H9 (cell line): Measurements from ENCODE around the gene CCDC27. TPM values are rescaled to one million over a fixed set of nuclear protein-coding genes. Genes with fewer than 3 reads are reported as not detected.

Experiments used
- DNase-seq: peaks from one replicate; pipeline ENCODE4 v3.0.0-alpha.2; 2017
- H2AFZ ChIP-seq: one replicate; pipeline ENCODE4 v1.6.1; 2013; ENCODE audit warnings: mild to moderate bottlenecking, low read length, control low read depth, moderate library complexity
- H2AK5ac ChIP-seq: 2 replicates; pipeline ENCODE4 v1.6.1; 2013; ENCODE audit warnings: low read length, control low read depth, mixed read lengths; ENCODE audit not compliant: insufficient read length
- H2BK120ac ChIP-seq: one replicate; pipeline ENCODE4 v1.6.1; 2013; ENCODE audit warnings: low read depth, mild to moderate bottlenecking, low read length, control low read depth, inconsistent platforms; ENCODE audit not compliant: poor library complexity, severe bottlenecking
- H2BK12ac ChIP-seq: 2 replicates; pipeline ENCODE4 v1.6.1; 2013; ENCODE audit warnings: low read length, control low read depth, mixed read lengths, low read depth; ENCODE audit not compliant: insufficient read length
- H2BK15ac ChIP-seq: 2 replicates; pipeline ENCODE4 v1.6.1; 2013; ENCODE audit warnings: low read depth, low read length, control low read depth
- H2BK20ac ChIP-seq: one replicate; pipeline ENCODE4 v1.6.1; 2013; ENCODE audit warnings: low read depth, mild to moderate bottlenecking, low read length, control low read depth, inconsistent platforms; ENCODE audit not compliant: poor library complexity, severe bottlenecking
- H2BK5ac ChIP-seq: 2 replicates; pipeline ENCODE4 v1.6.1; 2013; ENCODE audit warnings: low read length, control low read depth, mixed read lengths; ENCODE audit not compliant: insufficient read length
- H3K14ac ChIP-seq: 2 replicates; pipeline ENCODE4 v1.6.1; 2013; ENCODE audit warnings: low read length, control low read depth; ENCODE audit not compliant: insufficient read depth
- H3K18ac ChIP-seq: 2 replicates; pipeline ENCODE4 v1.6.1; 2013; ENCODE audit warnings: low read depth, mild to moderate bottlenecking, mixed read lengths, low read length, control low read depth; ENCODE audit not compliant: insufficient read length
- H3K23ac ChIP-seq: 2 replicates; pipeline ENCODE4 v1.6.1; 2013; ENCODE audit warnings: low read length, control low read depth, mixed read lengths, low read depth; ENCODE audit not compliant: insufficient read length
- H3K23me2 ChIP-seq: 2 replicates; pipeline ENCODE4 v1.6.1; 2013; ENCODE audit warnings: low read depth, mild to moderate bottlenecking, mixed read lengths, low read length, control low read depth; ENCODE audit not compliant: insufficient read length, poor library complexity, severe bottlenecking
- H3K27ac ChIP-seq: 2 replicates; pipeline ENCODE4 v1.5.1; 2013; ENCODE audit warnings: low read length, control low read depth, mixed read lengths, low read depth; ENCODE audit not compliant: insufficient read length
- H3K27me3 ChIP-seq: 2 replicates; pipeline ENCODE4 v1.6.1; 2013; ENCODE audit warnings: low read length, control low read depth, inconsistent platforms; ENCODE audit not compliant: insufficient read depth
- H3K4ac ChIP-seq: 2 replicates; pipeline ENCODE4 v1.6.1; 2013; ENCODE audit warnings: low read depth, mild to moderate bottlenecking, control low read depth, inconsistent platforms, low read length, moderate library complexity
- H3K4me1 ChIP-seq: 2 replicates; pipeline ENCODE4 v1.6.1; 2013; ENCODE audit warnings: low read length, control low read depth, inconsistent platforms; ENCODE audit not compliant: insufficient read depth
- H3K4me2 ChIP-seq: 2 replicates; pipeline ENCODE4 v1.6.1; 2013; ENCODE audit warnings: low read length, control low read depth, mixed read lengths; ENCODE audit not compliant: insufficient read length, insufficient read depth
- H3K56ac ChIP-seq: 2 replicates; pipeline ENCODE4 v1.6.1; 2013; ENCODE audit warnings: low read depth, mild to moderate bottlenecking, mixed read lengths, low read length, control low read depth; ENCODE audit not compliant: insufficient read length
- H3K79me1 ChIP-seq: 2 replicates; pipeline ENCODE4 v1.6.1; 2013; ENCODE audit warnings: low read depth, mild to moderate bottlenecking, moderate library complexity, low read length, control low read depth, inconsistent platforms; ENCODE audit not compliant: insufficient read depth, poor library complexity, severe bottlenecking
- H3K79me2 ChIP-seq: 2 replicates; pipeline ENCODE4 v1.6.1; 2013; ENCODE audit warnings: low read length, control low read depth, inconsistent platforms; ENCODE audit not compliant: insufficient read depth
- H3K9ac ChIP-seq: 2 replicates; pipeline ENCODE4 v1.6.1; 2013; ENCODE audit warnings: low read length, control low read depth, mixed read lengths; ENCODE audit not compliant: insufficient read length; ENCODE audit errors: extremely low read depth
- H3K9me3 ChIP-seq: one replicate; pipeline ENCODE4 v1.6.1; 2013; ENCODE audit warnings: low read depth, low read length, inconsistent platforms; ENCODE audit not compliant: control insufficient read depth
- H3T11ph ChIP-seq: one replicate; pipeline ENCODE4 v1.6.1; 2013; ENCODE audit warnings: mild to moderate bottlenecking, low read length, control low read depth, inconsistent platforms
- H4K20me1 ChIP-seq: one replicate; pipeline ENCODE4 v1.6.1; 2013; ENCODE audit not compliant: control insufficient read depth, insufficient read length, insufficient read depth
- H4K5ac ChIP-seq: 2 replicates; pipeline ENCODE4 v1.6.1; 2013; ENCODE audit warnings: low read depth, mild to moderate bottlenecking, mixed read lengths, low read length, control low read depth; ENCODE audit not compliant: insufficient read length
- H4K8ac ChIP-seq: replicated peaks from 2 replicates; pipeline ENCODE4 v1.6.1; 2013; ENCODE audit warnings: low read length, control low read depth, mixed read lengths, low read depth; ENCODE audit not compliant: insufficient read length
- H4K91ac ChIP-seq: 2 replicates; pipeline ENCODE4 v1.6.1; 2013; ENCODE audit warnings: low read depth, mild to moderate bottlenecking, moderate library complexity, mixed read lengths, low read length, control low read depth; ENCODE audit not compliant: insufficient read length
- H3K27ac Mint-ChIP-seq, 3 experiments: 2 replicates in 2 of 3; 3 replicates in 1 of 3; pipeline ENCODE4 v1.8.0; 2020 to 2021; ENCODE audit warnings: mixed read lengths in 3 of 3, mild to moderate bottlenecking in 1 of 3, moderate library complexity in 1 of 3
- H3K27me3 Mint-ChIP-seq: 2 replicates; pipeline ENCODE4 v1.8.0; 2021; ENCODE audit warnings: low read depth, mild to moderate bottlenecking, moderate library complexity, mixed read lengths
- H3K36me3 Mint-ChIP-seq, 3 experiments: 2 replicates in 2 of 3; 3 replicates in 1 of 3; pipeline ENCODE4 v1.8.0; 2020 to 2021; ENCODE audit warnings: low read depth in 3 of 3, mixed read lengths in 3 of 3; ENCODE audit not compliant: insufficient read depth in 1 of 3
- H3K4me1 Mint-ChIP-seq, 2 experiments: 2 replicates each; pipeline ENCODE4 v1.8.0; 2020; ENCODE audit warnings: mixed read lengths in 2 of 2
- H3K4me3 Mint-ChIP-seq, 2 experiments: 2 replicates in 1 of 2; 3 replicates in 1 of 2; pipeline ENCODE4 v1.8.0; 2020 to 2021; ENCODE audit warnings: mild to moderate bottlenecking in 2 of 2, mixed read lengths in 2 of 2, moderate library complexity in 1 of 2
- H3K9me3 Mint-ChIP-seq, 2 experiments: 2 replicates in 1 of 2; 3 replicates in 1 of 2; pipeline ENCODE4 v1.8.0; 2020; ENCODE audit warnings: mild to moderate bottlenecking in 2 of 2, mixed read lengths in 2 of 2, moderate library complexity in 1 of 2
- WGBS: extraction: QIAGEN DNeasy Blood & Tissue Kit; methylation state at CpG from one replicate; pipeline ENCODE4 v1.1.7; 2013; ENCODE audit warnings: missing lambda C conversion rate, low lambda C conversion rate, mixed read lengths; ENCODE audit not compliant: insufficient read length; ENCODE audit errors: extremely low coverage; 5-methylcytosine and 5-hydroxymethylcytosine counted together
- total RNA-seq: library from RNA; stranded (reverse); gene quantifications from 2 replicates; pipeline ENCODE4 v1.2.1, GENCODE V29; 2021
- TF ChIP-seq, protein P1 (sequence below): fragments of 200-600 bp; sonication (generic); conservative IDR thresholded peaks from 3 replicates; pipeline ENCODE4 v1.8.0; 2021; ENCODE audit warnings: antibody characterized with exemption, mild to moderate bottlenecking

The CCDC27 gene
- total RNA-seq, 1 experiment from 2014 or later: not detected

DNA sequence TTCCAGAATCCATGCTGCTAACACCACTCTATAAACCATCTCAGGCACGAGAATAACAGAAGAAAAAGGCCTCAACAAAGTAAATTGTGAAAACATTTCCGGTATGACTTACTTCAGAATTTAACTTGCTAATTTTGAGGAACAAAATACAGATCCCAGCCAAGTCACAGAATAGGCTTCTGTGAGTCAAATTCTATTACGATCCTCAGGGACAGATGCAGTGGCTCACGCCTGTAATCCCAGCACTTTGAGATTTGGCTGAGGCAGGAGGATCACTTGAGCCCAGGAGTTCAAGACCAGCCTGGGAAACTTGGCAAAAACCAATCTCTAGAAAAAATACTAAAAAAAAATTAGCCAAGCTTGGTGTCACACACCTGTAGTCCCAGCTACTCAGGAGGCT lies 8.8 kb upstream of the CCDC27 start:
- DNase-seq: no peak
- H3K79me2 ChIP-seq: peaks cover 2% of the 10 kb centered on the region; the same call in 1 of the 2 replicates
- no peak overlapping the region for H2BK15ac ChIP-seq
- no peak overlapping the region for H3K4me3 Mint-ChIP-seq
- peaks cover 24 to 43% (median 38%) of the 10 kb centered on the region in 3 experiments; a peak in 6 of 7 replicates for H3K36me3 Mint-ChIP-seq
- H4K8ac ChIP-seq: no peak overlapping the region
- H3K27ac Mint-ChIP-seq: peak overlapping the region in 1 of 3 experiments; percentile 7; a peak in 1 of 7 replicates
- no peaks in the 10 kb centered on the region for H3K9me3 Mint-ChIP-seq
- TF ChIP-seq, protein P1, sequence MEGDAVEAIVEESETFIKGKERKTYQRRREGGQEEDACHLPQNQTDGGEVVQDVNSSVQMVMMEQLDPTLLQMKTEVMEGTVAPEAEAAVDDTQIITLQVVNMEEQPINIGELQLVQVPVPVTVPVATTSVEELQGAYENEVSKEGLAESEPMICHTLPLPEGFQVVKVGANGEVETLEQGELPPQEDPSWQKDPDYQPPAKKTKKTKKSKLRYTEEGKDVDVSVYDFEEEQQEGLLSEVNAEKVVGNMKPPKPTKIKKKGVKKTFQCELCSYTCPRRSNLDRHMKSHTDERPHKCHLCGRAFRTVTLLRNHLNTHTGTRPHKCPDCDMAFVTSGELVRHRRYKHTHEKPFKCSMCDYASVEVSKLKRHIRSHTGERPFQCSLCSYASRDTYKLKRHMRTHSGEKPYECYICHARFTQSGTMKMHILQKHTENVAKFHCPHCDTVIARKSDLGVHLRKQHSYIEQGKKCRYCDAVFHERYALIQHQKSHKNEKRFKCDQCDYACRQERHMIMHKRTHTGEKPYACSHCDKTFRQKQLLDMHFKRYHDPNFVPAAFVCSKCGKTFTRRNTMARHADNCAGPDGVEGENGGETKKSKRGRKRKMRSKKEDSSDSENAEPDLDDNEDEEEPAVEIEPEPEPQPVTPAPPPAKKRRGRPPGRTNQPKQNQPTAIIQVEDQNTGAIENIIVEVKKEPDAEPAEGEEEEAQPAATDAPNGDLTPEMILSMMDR: no peak
- H3K9ac ChIP-seq: no peak overlapping the region
- H3K9me3 ChIP-seq: no peaks in the 10 kb centered on the region
- peaks cover 5% of the 10 kb centered on the region; the same call in 1 of the 2 replicates for H3K4me1 ChIP-seq
- H2AFZ ChIP-seq: no peak overlapping the region
- no peaks in the 10 kb centered on the region for H3K79me1 ChIP-seq
- H2BK120ac ChIP-seq: no peak overlapping the region
- no peak overlapping the region for H3K27ac ChIP-seq
- H3K56ac ChIP-seq: no peak overlapping the region
- H2BK12ac ChIP-seq: no peak overlapping the region
- no peak overlapping the region for H3K23ac ChIP-seq
- peaks cover 11% of the 10 kb centered on the region for H3K23me2 ChIP-seq
- peaks cover 5% of the 10 kb centered on the region for H4K20me1 ChIP-seq
- H3K4me2 ChIP-seq: no peak overlapping the region
- no peaks in the 10 kb centered on the region for H3K27me3 ChIP-seq
- no peak overlapping the region for H4K91ac ChIP-seq
- H2BK20ac ChIP-seq: no peak overlapping the region
- no peak overlapping the region for H3K4ac ChIP-seq
- H3K27me3 Mint-ChIP-seq: no peaks in the 10 kb centered on the region; the same call in 1 of the 2 replicates
- H3K4me1 Mint-ChIP-seq: peaks cover 18 to 19% of the 10 kb centered on the region in 2 experiments
- no peak overlapping the region for H3T11ph ChIP-seq
- WGBS: no CpG with 5 or more reads among the region's 4 CpGs
- H4K5ac ChIP-seq: no peak overlapping the region
- no peak overlapping the region for H2AK5ac ChIP-seq
- no peak overlapping the region for H3K18ac ChIP-seq
- no peak overlapping the region for H2BK5ac ChIP-seq
- no peak overlapping the region for H3K14ac ChIP-seq
